Stimulated activated CD8-positive, alpha-beta memory T cell treated with anti-CD3 and anti-CD28 coated beads, Interleukin-7, amount 100 ng/mL, for 4 hours (primary cell): ENCODE measurements around the gene F7.
A peak's percentile ranks its signal among the peaks of the same experiment; 100 is the strongest.
"Not testable (repeated sequence)": the region's sequence is repeated elsewhere in the genome, so short reads cannot be mapped to it uniquely, and the experiment has no call there.

Source experiments
- DNase-seq, 2 donors: peaks; one replicate each; pipeline ENCODE4 v3.0.0-alpha.2; 2020; ENCODE audit warnings: low read depth in 2 of 2

F7 gene

DNA sequence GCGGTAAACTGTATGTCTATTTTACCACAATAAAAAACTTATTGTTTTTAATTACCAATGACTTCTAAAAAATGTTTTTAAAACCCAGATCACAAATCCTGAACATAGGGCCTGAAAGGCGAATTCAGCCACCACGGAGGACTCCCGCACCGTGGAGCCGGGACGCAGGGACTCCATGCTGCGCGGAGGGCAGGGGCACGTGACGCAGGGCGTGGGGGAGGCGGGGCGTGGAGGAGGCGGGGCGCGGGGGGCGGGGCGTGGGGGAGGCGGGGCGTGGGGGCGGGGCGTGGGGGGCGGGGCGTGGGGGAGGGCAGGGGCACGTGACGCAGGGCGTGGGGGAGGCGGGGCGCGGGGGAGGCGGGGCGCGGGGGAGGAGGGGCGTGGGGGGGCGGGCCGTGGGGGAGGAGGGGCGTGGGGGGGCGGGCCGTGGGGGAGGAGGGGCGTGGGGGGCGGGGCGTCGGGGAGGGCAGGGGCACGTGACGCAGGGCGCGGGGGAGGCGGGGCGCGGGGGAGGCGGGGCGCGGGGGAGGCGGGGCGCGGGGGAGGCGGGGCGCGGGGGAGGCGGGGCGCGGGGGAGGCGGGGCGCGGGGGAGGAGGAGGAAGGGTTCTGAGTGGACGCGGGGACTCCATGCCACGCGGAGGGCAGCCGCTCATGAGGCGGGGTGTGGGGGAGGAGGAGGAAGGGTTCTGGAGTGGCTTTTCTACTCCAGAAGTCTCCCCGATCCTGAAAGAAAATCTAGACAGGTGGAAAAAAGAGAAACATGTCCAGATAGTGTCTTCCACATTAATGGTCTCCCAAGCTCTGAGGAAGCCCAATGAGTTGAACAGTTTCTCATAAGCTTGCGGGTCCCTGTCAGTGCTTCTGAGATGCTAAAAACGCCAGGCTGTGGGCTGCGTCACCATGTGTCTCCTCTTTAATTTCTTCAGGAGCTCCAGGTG lies 48.5 kb downstream of the F7 start:
- peak; percentile 48 to 71 for DNase-seq

DNA sequence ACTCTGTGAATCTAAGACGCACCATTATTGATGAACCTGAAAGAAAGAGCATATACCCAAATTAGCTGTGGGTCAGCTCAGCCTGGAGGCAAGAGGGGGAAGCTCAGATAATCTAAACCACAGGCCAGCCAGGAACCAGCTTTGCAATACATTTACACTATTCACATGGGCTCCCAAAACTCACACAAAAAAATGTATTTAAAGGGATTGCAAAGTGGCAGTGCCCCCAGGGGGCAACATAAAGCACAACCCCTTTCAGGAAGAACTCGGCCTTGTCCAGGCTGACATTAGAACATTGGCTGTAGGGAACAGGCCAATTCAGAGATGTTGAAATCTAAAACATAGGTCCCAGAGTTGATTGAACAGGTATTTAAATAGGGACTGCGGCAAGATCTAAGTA lies 49.6 kb downstream of the F7 start:
- DNase-seq = no peak

DNA sequence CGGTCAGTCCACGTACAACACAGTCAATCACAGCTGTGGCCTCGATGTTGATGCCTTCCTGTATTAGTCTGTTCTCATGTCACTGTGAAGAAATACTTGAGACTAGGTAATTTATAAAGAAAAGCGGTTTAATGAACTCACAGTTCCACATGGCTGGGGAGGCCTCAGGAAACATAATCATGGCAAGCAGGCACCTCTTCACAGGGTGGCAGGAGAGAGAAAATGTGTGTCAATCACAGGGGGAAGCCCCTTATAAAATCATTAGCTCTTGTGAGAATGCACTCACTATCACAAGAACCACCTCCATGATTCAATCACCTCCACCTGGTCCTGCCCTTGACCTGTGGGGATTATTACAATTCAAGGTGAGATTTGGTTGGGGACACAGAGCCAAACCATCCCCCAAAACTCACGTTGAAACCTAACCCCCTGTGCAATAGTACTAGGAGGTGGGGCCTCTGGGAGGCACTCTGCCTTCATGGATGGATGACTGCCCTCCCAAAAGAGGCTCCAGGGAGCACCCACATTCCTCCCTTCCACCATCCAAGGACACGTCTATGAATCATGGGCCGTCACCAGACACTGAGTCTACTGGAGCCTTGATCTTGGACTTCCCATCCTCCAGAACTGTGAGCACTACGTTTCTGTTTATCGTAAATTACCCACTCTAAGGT lies 50.5 kb downstream of the F7 start:
- no peak for DNase-seq

GRCh38 chr13:113157206-113157928 lies 51.8 kb downstream of the F7 start:
- DNase-seq = no peak

DNA sequence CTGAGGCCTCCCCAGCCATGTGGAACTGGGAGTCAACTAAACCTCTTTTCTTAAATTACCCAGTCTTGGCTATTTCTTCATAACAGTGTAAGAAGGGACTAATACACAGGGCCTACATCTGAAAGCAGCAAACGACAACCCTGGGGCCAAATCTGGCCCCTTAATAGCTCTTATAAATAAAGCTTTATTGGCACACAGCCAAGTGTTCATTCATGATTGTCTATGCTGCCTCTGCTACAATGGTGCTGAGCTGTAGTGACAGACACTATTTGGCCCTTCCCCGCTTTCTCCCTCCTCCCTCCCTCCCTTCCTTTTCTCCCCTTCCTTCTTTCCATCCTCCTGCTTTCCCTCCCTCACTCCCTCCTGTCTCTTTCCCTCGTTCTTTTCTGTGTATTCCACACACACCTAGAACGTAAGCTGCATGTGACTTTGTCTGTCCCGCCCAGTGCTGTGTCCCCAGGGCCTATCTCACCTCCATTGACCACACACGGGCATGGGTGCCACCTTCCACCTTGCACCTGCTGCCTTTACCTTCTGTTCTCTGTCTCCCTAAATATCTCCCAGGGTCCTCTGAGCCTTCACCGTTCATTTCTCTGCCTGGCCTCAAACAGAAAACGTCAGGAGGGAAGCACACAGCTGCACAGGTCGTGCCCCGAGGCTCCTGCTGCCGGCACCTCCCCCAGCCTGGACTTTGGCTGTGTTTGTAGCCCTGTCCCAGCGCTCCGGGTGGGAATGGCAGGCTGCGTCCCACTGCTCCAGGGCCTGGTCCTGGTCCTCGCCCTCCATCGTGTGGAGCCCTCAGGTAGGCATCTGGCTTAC lies 52.5 kb downstream of the F7 start, which contains the start of gene PROZ:
Gene PROZ, plus strand, starts transcription at position 720 of the 819 bp plus-strand sequence. Its CDS starts 13 bp downstream, at position 733.
- DNase-seq = no peak

GRCh38 chr13:113158946-113159345 lies 53.4 kb downstream of the F7 start:
- no peak for DNase-seq

DNA sequence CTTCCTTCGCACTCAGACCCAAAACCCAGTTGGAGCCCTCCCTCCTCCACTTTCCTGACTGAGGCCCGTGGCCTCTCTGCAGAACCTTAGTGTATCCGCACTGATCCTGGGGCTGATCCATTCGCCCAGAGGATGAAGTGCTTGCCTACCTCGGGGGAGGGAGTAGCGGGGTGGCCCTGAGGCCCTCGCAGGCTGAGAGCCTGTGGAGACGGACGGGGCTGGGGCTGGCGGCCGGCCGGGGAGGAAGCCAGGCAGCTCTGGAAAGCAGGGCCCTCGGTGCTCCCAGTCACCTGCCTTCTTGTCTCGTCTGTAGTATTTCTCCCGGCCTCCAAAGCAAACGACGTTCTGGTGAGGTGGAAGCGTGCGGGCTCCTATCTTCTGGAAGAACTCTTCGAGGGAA lies 54.1 kb downstream of the F7 start:
- no peak for DNase-seq

DNA sequence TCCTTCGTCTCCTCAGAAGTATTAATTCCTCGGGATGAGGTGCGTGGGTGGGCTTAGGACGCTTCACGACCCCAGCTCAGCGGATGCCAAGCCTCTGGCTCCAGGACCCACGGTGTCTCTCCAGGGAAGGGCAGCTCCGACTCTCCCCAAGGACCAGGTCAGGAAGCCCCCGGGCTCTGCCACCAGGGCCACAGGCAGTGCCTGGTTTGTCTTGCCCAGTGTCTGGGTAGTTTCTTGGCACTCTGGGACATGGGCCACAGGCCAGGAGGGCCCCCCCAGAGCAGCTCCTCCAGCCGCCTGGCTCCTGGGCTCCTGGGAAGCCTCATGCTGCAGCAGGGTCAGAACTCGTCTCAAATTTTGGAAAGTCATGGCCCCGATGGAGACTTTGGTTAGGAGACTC lies 55.4 kb downstream of the F7 start:
- DNase-seq = no peak

DNA sequence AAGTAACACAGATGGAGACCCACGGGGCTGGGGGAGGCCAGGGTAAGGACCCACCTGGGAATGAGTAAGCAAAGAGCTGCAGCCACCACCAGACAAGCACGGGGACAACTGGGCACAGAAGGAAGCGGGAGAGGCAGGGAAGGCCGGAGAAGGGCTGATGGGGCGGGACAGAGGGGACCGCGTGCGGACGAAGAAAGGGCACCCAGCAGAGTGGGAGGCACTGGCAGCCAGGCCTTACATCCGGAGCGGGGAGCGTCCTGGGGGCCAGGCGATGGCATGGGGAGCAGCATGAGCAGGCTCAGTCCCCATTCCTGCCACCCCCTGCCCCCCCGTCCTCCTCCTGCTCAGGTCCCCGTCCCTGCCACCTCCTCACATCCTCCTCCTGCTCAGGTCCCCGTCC lies 55.8 kb downstream of the F7 start:
- DNase-seq = no peak

- DNase-seq = not testable (repeated sequence)
Measured at GRCh38 chr13:113161975-113162374, 56.4 kb downstream of the F7 start.

DNA sequence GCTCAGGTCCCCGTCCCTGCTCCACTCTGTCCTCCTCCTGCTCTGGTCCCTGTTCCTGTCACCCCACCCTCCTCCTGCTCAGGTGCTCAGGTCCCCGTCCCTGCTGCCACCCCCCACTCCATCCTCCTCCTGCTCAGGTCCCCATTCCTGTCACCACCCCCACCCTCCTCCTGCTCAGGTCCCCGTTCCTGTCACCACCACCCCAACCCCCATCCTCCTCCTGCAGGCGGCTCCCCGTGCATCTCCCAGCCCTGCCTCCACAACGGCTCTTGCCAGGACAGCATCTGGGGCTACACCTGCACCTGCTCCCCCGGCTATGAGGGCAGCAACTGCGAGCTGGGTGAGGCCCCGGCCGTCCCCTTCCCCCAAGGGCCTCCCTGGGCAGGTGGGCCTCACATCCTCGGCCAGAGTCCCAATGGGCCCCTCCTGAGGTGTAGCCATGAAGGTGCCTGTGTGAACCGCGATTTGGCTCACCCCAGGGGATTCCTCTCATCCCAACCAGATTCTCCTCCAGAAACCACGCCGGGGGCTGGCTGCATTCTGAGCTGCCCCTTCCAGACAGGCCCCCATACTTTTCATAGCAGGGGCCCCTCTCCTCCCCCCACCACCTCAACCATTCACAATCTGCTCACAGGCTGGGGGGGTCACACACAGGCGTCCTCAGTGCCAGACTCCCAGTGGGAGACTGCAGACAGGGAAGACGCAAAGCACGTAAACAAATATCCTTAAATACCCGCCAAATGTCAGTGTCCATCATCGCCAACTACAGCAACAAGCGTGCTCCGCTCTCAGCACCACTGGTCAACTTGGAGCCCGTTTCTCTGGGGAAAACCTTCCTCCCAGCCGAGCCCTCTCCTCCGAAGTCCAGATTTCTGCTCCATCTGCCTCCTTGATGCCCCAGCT lies 57.4 kb downstream of the F7 start:
- DNase-seq = no peak

DNA sequence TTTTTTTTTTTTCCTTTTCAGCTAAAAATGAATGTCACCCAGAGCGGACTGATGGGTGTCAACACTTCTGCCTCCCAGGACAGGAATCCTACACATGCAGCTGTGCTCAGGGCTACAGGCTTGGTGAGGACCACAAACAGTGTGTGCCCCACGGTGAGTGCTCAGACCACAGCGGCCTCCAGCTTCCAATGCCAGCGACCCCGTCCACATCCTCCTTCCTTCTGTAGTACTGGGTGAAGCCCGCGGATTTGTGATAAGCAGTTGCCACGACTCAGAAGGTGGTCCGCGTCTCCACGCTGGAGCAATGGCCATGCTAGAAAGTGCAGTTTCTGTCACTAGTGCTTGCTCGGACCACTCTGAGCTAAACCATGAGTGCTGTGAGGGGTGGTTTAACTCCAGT lies 58.9 kb downstream of the F7 start:
- no peak for DNase-seq

- no peak for DNase-seq
Measured at GRCh38 chr13:113166266-113166665, 60.7 kb downstream of the F7 start.

- no peak for DNase-seq
Measured at GRCh38 chr13:113166681-113167080, 61.1 kb downstream of the F7 start.

GRCh38 chr13:113167155-113167554 lies 61.6 kb downstream of the F7 start:
- DNase-seq = no peak

GRCh38 chr13:113167575-113167974 lies 62.0 kb downstream of the F7 start:
- no peak for DNase-seq

- DNase-seq = no peak
Measured at GRCh38 chr13:113168211-113168610, 62.6 kb downstream of the F7 start.

DNA sequence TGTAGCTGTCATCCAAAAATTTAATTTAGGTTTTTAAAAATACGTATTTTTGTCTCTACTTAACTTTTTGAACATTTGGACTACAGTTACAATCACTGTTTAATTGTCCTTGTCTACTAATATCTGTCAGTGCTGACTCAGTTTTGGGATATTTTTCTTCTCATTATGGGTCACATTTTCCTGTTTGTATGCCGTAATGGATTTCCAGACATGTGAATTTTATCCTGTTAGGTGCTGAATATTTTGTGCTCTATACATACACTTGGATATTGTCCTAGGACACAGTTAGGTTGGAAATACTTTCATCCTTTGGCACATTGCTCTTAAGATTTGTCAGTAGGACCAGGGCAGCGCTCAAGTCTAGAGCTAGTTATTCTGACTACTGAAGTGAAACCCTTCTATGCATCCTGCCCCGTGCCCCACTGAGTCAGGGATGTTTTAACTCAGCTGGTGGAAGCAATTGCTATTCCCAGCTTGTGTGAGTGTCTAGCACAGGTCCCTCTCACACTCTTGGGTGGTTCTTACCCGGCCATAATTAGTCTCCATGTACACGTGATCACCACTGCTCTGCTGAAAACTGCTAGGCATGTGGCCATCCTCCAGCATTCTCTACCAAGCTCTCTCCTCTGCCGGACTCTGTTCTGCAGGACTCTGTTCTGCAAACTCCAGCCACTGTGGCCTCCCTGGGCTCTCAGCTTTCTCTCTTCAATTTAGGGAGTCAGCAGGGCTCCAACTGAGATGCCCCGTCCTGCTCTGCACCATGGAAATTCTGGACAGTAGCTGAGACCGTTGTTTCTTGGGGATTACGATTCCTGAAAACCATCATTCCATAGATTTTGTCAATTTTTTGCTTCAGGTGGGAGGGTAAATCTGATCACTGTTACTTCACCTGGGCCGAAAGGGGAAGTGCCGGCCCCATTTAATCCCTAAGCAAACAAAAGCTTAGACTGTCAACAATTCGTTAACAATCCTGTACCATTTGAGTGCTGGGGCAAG lies 64.0 kb downstream of the F7 start:
- no peak for DNase-seq
